HepG2 (cell line): Measurements from ENCODE around the gene RAB17. TPM values are rescaled to one million over a fixed set of nuclear protein-coding genes. Genes with fewer than 3 reads are reported as not detected.

Experiments
- CENPX ChIP-seq: sonication (generic); formaldehyde crosslinking; IDR thresholded peaks from 2 replicates; pipeline ENCODE4 v1.9.0; 2021; ENCODE audit warnings: mild to moderate bottlenecking, missing genetic modification reagents, moderate library complexity
- KLF9 ChIP-seq: IDR thresholded peaks from 2 replicates; pipeline ENCODE4 v1.6.1; 2016; ENCODE audit warnings: low read depth
- NCOA1 ChIP-seq: sonication (generic); formaldehyde crosslinking; IDR thresholded peaks from 2 replicates; pipeline ENCODE4 v1.9.0; 2021; ENCODE audit warnings: missing genetic modification reagents
- PRDM15 ChIP-seq: sonication (generic); formaldehyde crosslinking; IDR thresholded peaks from 2 replicates; pipeline ENCODE4 v1.4.0; 2020; ENCODE audit warnings: missing genetic modification reagents
- RAD21 ChIP-seq: fragments of 450-650 bp; formaldehyde crosslinking; IDR thresholded peaks from 2 replicates; pipeline ENCODE4 v1.5.0; 2020; ENCODE audit warnings: mild to moderate bottlenecking
- RELA ChIP-seq: sonication (generic); formaldehyde crosslinking; IDR thresholded peaks from 2 replicates; pipeline ENCODE4 v1.4.0; 2020; ENCODE audit warnings: missing genetic modification reagents
- SNAI1 ChIP-seq: sonication (generic); formaldehyde crosslinking; IDR thresholded peaks from 2 replicates; pipeline ENCODE4 v1.5.0; 2020; ENCODE audit warnings: mild to moderate bottlenecking, missing genetic modification reagents, borderline replicate concordance
- ZKSCAN1 ChIP-seq: fragments of 150-350 bp; IDR thresholded peaks from 2 replicates; pipeline ENCODE4 v1.6.1; 2014; ENCODE audit warnings: low read length
- ZNF10 ChIP-seq: sonication (generic); formaldehyde crosslinking; IDR thresholded peaks from 2 replicates; pipeline ENCODE4 v1.4.0; 2020; ENCODE audit warnings: mild to moderate bottlenecking, low read depth, missing genetic modification reagents, borderline replicate concordance
- ZNF264 ChIP-seq: sonication (generic); formaldehyde crosslinking; IDR thresholded peaks from 2 replicates; pipeline ENCODE4 v1.4.0; 2020; ENCODE audit warnings: missing genetic modification reagents
- ZNF326 ChIP-seq: sonication (generic); formaldehyde crosslinking; IDR thresholded peaks from 2 replicates; pipeline ENCODE4 v1.4.0; 2020; ENCODE audit warnings: missing genetic modification reagents, borderline replicate concordance
- ZNF382 ChIP-seq: sonication (generic); formaldehyde crosslinking; IDR thresholded peaks from 2 replicates; pipeline ENCODE4 v1.5.0; 2020; ENCODE audit warnings: missing genetic modification reagents, mild to moderate bottlenecking, borderline replicate concordance
- ZNF83 ChIP-seq: sonication (generic); formaldehyde crosslinking; IDR thresholded peaks from 2 replicates; pipeline ENCODE4 v1.4.0; 2020; ENCODE audit warnings: missing genetic modification reagents, mild to moderate bottlenecking, borderline replicate concordance
- polyA plus RNA-seq, 8 experiments: library from polyadenylated mRNA; depleted of rRNA in 3 of 8; stranded (reverse) in 7 of 8; unstranded in 1 of 8; fragments of >200 nt; fragmentation: Illumina TruSeq in 4 of 8; extraction: Trizol in 4 of 8; gene quantifications; 2 replicates each; pipeline versions ENCODE4 v1.2.1 to v1.2.3, GENCODE V29; 2011 to 2016; ENCODE audit warnings: low read depth in 4 of 8, missing spikeins in 1 of 8, mixed read lengths in 1 of 8; ENCODE audit not compliant: insufficient read depth in 1 of 8
- total RNA-seq, 5 experiments: library from RNA; depleted of rRNA; stranded (reverse); fragments of >200 nt; fragmentation: Illumina TruSeq; extraction: Trizol; gene quantifications; 2 replicates each; pipeline ENCODE4 v1.2.3, GENCODE V29; 2016; ENCODE audit warnings: low read depth in 1 of 5
- TF ChIP-seq, protein P1 (sequence below): sonication (generic); formaldehyde crosslinking; IDR thresholded peaks from 2 replicates; pipeline ENCODE4 v1.4.0; 2020; ENCODE audit warnings: mild to moderate bottlenecking, missing genetic modification reagents
- TF ChIP-seq, protein P2 (sequence below): sonication (generic); formaldehyde crosslinking; IDR thresholded peaks from 2 replicates; pipeline ENCODE4 v1.4.0; 2020; ENCODE audit warnings: mild to moderate bottlenecking, missing genetic modification reagents
- TF ChIP-seq, protein P3 (sequence below): IDR thresholded peaks from 2 replicates; pipeline ENCODE4 v1.6.1; 2016; ENCODE audit warnings: low read depth, control low read depth

RAB17 gene
- total and polyA plus RNA-seq, 2 of the 13 experiments (the other 11 are each of a cell fraction or from before 2014, with no cell fraction given), result 68.0 to 124 TPM

DNA sequence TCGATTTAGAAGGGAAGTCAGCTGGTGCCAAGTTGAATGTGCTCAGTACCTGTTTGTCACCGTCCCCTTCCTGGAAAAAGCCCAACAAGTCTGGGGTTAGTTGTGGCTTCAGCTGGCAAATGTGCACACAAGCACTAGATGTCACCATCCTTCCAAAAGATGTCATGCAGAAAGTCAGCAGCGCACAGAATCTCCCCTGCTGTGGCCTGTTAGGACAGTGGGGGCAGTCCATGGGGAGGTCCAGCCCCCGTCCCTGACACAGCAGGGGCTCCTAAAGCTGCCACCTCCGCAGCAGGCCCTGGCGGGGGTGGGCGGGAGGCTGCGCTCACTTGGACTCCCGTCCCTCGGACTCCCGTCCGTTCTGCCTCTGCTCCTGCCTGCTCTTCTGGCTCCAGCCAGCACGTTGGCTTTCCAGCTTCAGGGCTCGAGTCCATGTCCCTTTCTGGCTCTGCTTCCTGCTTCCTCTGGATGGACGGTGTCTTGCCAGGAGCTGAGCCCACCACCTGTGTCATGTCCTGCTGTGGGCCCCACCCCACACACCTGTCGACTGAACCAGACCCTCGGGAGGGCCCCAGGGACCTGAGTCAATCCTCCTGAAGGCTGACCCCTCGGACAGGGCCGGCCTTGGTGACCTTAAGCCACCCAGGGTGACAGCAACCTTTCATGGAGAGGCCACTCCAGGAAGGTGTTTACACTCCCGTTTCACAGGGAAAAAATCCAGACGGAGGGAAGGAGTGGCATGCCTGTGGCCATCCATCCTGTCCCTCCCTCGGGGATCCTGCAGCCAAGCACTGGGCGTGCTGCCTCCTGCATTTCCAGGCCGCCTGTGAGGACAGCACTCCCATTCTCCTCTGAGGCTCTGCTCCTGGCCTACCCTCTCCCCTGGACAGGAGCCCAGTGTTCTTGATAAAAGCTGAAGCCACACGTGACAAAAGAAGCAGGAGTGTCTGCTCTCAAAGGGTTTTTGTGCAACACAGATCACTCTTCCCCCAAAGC, 8.5 kb downstream of the RAB17 start (continued):
- TF ChIP-seq, protein P1, sequence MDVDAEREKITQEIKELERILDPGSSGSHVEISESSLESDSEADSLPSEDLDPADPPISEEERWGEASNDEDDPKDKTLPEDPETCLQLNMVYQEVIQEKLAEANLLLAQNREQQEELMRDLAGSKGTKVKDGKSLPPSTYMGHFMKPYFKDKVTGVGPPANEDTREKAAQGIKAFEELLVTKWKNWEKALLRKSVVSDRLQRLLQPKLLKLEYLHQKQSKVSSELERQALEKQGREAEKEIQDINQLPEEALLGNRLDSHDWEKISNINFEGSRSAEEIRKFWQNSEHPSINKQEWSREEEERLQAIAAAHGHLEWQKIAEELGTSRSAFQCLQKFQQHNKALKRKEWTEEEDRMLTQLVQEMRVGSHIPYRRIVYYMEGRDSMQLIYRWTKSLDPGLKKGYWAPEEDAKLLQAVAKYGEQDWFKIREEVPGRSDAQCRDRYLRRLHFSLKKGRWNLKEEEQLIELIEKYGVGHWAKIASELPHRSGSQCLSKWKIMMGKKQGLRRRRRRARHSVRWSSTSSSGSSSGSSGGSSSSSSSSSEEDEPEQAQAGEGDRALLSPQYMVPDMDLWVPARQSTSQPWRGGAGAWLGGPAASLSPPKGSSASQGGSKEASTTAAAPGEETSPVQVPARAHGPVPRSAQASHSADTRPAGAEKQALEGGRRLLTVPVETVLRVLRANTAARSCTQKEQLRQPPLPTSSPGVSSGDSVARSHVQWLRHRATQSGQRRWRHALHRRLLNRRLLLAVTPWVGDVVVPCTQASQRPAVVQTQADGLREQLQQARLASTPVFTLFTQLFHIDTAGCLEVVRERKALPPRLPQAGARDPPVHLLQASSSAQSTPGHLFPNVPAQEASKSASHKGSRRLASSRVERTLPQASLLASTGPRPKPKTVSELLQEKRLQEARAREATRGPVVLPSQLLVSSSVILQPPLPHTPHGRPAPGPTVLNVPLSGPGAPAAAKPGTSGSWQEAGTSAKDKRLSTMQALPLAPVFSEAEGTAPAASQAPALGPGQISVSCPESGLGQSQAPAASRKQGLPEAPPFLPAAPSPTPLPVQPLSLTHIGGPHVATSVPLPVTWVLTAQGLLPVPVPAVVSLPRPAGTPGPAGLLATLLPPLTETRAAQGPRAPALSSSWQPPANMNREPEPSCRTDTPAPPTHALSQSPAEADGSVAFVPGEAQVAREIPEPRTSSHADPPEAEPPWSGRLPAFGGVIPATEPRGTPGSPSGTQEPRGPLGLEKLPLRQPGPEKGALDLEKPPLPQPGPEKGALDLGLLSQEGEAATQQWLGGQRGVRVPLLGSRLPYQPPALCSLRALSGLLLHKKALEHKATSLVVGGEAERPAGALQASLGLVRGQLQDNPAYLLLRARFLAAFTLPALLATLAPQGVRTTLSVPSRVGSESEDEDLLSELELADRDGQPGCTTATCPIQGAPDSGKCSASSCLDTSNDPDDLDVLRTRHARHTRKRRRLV (CRISPR knock-in tag), result no peak
- TF ChIP-seq CENPX (CRISPR knock-in tag), result no peak
- TF ChIP-seq RAD21, result peak; percentile 70; the same call in 1 of the 2 replicates
- no peak for TF ChIP-seq RELA (CRISPR knock-in tag)
- TF ChIP-seq, protein P2, sequence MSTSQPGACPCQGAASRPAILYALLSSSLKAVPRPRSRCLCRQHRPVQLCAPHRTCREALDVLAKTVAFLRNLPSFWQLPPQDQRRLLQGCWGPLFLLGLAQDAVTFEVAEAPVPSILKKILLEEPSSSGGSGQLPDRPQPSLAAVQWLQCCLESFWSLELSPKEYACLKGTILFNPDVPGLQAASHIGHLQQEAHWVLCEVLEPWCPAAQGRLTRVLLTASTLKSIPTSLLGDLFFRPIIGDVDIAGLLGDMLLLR (CRISPR knock-in tag), result no peak
- TF ChIP-seq ZNF382 (CRISPR knock-in tag), result no peak
- TF ChIP-seq SNAI1 (CRISPR knock-in tag), result no peak
- no peak for TF ChIP-seq ZNF326
- no peak; the same call in none of the 2 replicates for TF ChIP-seq NCOA1
- TF ChIP-seq KLF9 (CRISPR knock-in tag), result no peak
- TF ChIP-seq ZNF264, result peak; percentile 23; the same call in 1 of the 2 replicates
- TF ChIP-seq, protein P3, sequence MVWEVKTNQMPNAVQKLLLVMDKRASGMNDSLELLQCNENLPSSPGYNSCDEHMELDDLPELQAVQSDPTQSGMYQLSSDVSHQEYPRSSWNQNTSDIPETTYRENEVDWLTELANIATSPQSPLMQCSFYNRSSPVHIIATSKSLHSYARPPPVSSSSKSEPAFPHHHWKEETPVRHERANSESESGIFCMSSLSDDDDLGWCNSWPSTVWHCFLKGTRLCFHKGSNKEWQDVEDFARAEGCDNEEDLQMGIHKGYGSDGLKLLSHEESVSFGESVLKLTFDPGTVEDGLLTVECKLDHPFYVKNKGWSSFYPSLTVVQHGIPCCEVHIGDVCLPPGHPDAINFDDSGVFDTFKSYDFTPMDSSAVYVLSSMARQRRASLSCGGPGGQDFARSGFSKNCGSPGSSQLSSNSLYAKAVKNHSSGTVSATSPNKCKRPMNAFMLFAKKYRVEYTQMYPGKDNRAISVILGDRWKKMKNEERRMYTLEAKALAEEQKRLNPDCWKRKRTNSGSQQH, result no peak
- no peak for TF ChIP-seq ZNF83 (CRISPR knock-in tag)
- no peak for TF ChIP-seq ZNF10 (CRISPR knock-in tag)
- no peak for TF ChIP-seq ZKSCAN1
- TF ChIP-seq PRDM15, result peak; percentile 77
